G401 (cell line): ENCODE data around the gene HAND2. TPM values are rescaled to one million over a fixed set of nuclear protein-coding genes. Genes with fewer than 3 reads are reported as not detected.

ENCODE experiments used
- DNase-seq: peaks from one replicate; pipeline ENCODE4 v3.0.0-alpha.2; 2015; ENCODE audit warnings: low spot score
- in situ Hi-C: cut with HindIII; loops from 2 replicates; pipeline ENCODE4 v1.10.0; 2016; ENCODE audit warnings: low sequenced_read_pairs, mixed read lengths
- total RNA-seq: library from RNA; depleted of rRNA; stranded (reverse); fragments of >200 nt; shearing (Covaris generic); gene quantifications from 2 replicates; pipeline ENCODE4 v1.2.3, GENCODE V29; 2014

HAND2 gene
- total RNA-seq, 1 experiment from 2014 or later: 0.41 TPM

GRCh38 chr4:173524218-173525117, 5.6 kb downstream of the HAND2 start:
- in situ Hi-C loops: no loop called here
- DNase-seq: no peak

DNA sequence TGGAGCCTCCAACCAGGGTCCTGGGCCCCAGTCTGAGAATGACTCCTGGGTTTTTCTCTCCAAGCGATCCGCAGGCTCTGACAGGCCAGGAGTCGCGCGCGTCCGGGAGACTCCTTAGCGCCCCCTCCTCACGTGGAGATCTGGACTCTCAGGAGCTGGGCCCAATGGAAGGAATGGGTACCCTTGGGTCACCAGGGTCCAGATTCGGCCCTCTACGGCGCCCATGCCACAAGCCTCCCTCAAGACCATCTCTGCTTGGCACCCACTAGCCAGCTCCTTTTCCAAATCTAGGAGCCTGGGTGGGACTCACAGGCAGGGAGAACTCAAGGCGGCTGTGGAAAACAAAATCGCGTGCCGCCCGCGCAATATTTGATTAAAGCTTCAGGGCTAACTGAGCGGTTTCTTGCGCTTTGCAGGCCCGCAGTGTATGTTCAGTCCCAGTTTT, 7.1 kb downstream of the HAND2 start:
- DNase-seq: no peak
- in situ Hi-C loops: no loop called here

- DNase-seq: no peak
- in situ Hi-C loops: no loop called here
Observed at GRCh38 chr4:173522160-173522950, 7.7 kb downstream of the HAND2 start.

GRCh38 chr4:173521467-173522159, 8.4 kb downstream of the HAND2 start:
- in situ Hi-C loops: no loop called here
- no peak for DNase-seq

GRCh38 chr4:173520921-173521466, 9.0 kb downstream of the HAND2 start:
- in situ Hi-C loops: no loop called here
- DNase-seq: no peak

DNA sequence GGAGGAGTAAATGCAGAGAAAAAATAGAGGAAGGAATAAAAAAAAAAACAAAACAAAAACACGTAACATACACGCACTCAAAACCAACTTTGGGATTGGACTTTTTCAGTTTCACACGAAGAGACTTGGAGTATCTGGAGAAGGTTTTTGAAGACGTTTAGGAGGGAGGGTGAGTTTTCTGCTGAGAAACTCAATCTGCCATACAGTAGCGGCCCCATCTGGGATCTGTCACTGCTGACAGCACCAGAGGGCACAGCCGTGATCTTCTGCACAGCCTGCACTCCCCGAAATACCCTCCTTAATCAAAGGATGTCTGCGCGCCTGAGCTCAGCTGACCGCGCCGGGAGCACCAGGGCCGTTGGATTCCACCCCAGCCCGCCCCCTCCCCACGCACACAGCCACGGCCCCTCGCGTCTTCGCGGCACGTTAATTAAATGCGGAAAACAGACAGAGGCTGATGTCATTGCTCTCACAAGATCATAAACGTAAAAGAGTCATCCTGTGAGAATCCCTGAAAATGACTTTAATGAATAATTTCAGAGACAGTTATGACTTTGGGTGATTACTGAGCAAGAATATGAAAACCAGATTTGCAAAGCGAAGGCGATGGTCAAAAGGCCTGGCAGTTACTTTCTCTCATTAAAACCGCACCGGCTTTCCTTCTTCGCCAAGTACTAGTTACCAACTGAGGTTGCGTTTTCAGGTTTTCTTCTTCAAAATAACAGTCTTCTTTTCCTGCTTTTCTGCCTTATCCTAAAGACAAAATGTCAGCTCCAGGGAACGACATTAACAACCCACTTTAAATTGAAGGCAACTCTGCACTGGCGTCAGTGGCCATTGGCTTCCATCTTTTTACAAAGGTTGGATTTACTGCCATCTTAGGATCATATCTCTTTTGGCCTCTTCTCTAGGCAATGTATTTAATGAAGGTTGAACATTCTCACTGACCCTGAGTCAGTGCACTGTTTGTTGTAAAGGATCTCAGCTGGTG, 10.6 kb downstream of the HAND2 start:
- DNase-seq: no peak
- in situ Hi-C loops: no loop called here

DNA sequence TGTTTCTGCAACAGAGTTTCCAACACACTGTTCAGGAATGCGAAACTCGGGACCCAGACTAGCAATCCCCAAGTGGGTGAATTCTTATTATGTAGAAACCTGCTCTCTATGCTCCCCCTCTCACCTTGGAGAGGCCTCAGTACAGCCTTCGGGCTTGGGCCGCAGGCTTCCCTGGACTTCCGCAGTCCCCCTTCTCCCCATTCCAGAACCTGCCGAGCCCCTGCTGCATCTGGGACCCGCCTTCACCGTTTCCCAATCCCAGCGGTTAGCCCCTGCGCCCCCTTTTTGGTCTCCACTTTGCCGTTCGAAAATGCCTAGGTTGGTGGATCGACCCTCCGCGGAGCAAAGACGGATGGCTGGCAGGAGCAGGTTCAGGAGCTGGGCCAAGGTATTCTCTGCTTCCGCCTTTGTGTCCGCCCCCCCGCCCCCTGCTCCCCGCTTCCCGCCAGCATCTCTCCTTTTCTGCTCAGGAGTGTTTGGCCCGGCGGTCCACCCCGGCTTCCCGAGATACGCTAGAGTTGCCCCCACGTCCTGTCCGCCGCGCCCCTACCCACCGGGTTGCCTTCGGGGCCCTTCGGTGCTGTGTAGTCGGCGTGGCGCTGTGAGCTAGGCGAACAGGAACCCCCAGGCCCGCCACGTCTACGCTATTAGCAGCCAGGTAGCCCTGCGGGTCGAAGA, 11.5 kb downstream of the HAND2 start:
- in situ Hi-C loops: no loop called here
- no peak for DNase-seq

- DNase-seq: no peak
- in situ Hi-C loops: no loop called here
Observed at GRCh38 chr4:173517781-173518424, 12.1 kb downstream of the HAND2 start.

- DNase-seq: no peak
- in situ Hi-C loops: no loop called here
Observed at GRCh38 chr4:173516621-173517524, 13.2 kb downstream of the HAND2 start.

DNA sequence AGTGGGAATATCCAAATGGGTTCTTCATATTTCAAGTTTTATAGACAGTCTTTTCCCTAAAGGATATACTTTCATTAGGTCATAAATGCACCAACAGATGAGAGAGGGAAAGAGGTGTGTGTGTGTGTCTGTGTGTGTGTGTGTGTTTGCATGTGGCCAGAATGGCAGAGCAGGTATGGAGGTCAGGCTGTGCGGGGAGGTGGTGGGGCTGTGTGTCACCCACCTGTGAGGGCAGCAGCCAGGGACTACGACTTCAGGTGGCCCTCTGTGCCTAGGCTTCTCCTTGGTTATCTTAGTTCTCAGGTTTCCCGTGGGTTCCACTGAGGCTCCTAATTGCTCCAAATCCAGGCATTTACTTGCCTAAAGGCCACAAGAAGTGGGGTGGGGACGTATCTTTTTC, 14.6 kb downstream of the HAND2 start:
- in situ Hi-C loops: no loop called here
- no peak for DNase-seq

GRCh38 chr4:173514641-173515217, 15.3 kb downstream of the HAND2 start:
- in situ Hi-C loops: no loop called here

DNA sequence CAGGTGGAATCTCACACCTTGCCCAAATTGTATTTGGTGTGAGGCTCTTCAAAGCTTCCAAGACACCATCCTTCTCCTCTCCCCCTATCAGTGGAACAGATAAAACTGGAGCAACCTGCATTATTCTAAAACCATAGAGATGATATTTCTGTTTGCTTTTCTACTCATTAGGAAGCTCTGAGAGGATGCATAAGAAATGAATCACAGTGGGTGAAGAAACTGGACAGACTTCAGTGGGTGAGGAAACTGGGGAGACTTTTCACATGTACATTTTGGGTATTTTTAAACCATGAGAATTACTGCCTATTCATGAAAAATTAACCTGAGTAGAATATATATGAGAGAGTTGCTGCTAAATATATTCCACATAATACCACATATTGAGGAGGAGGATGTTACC, 16.4 kb downstream of the HAND2 start:
- in situ Hi-C loops: no loop called here
- no peak for DNase-seq

More at GRCh38 chr4:173514641-173515217, 15.3 kb downstream of the HAND2 start:
- DNase-seq: no peak

GRCh38 chr4:173511787-173512361, 18.2 kb downstream of the HAND2 start:
- in situ Hi-C loops: no loop called here
- DNase-seq: no peak

GRCh38 chr4:173509036-173510001, 20.7 kb downstream of the HAND2 start:
- in situ Hi-C loops: no loop called here
- peak; percentile 43 for DNase-seq
